Esophagus squamous epithelium (tissue), 5 donors: ENCODE measurements around the gene DPYSL4. TPM values are rescaled to one million over a fixed set of nuclear protein-coding genes. Genes with fewer than 3 reads are reported as not detected.

Source experiments
- DNase-seq: peaks from one replicate; lab custom pipeline; 2025; lab: John Stamatoyannopoulos, UW
- H3K27ac ChIP-seq, 4 donors: fragments of 200-600 bp; sonication (generic); one replicate each; pipeline ENCODE4 v1.5.1; 2016 to 2019; ENCODE audit warnings: mild to moderate bottlenecking in 1 of 4
- H3K27me3 ChIP-seq, 4 donors: fragments of 200-600 bp; sonication (generic); 1 replicate in 3 of 4; 2 replicates in 1 of 4; pipeline versions ENCODE4 v1.5.1 to v1.6.0; 2017 to 2021; ENCODE audit warnings: antibody characterized with exemption in 1 of 4
- H3K36me3 ChIP-seq, 3 donors: fragments of 200-600 bp; sonication (generic); one replicate each; pipeline ENCODE4 v1.5.1; 2016 to 2019
- H3K4me1 ChIP-seq, 3 donors: fragments of 200-600 bp; sonication (generic); one replicate each; pipeline ENCODE4 v1.5.1; 2017 to 2019
- H3K4me3 ChIP-seq, 4 donors: fragments of 200-600 bp; sonication (generic); 1 replicate in 3 of 4; 2 replicates in 1 of 4; pipeline ENCODE4 v1.5.1; 2016 to 2019; ENCODE audit warnings: mild to moderate bottlenecking in 2 of 4, moderate library complexity in 1 of 4
- H3K9me3 ChIP-seq, 3 donors: fragments of 200-600 bp; sonication (generic); one replicate each; pipeline ENCODE4 v1.5.1; 2016 to 2019
- CTCF ChIP-seq, 6 experiments: fragments of 450-650 bp in 4 of 6; fragments of 200-600 bp in 2 of 6; sonication (generic) in 2 of 6; IDR thresholded peaks; one replicate each; pipeline ENCODE4 v1.5.1; 2016 to 2019; ENCODE audit warnings: antibody characterized with exemption in 6 of 6, mild to moderate bottlenecking in 4 of 6, moderate library complexity in 4 of 6
- POLR2A ChIP-seq, 4 donors: fragments of 450-650 bp; IDR thresholded peaks; one replicate each; pipeline ENCODE4 v1.6.1; 2017; ENCODE audit warnings: antibody characterized with exemption in 4 of 4, mild to moderate bottlenecking in 4 of 4, moderate library complexity in 3 of 4
- WGBS, 2 donors: methylation state at CpG; one replicate each; pipeline ENCODE4 v1.1.5; 2018; 5-methylcytosine and 5-hydroxymethylcytosine counted together
- intact Hi-C: fragments of 100-400 bp; cut with DNase I; formaldehyde crosslinking; loops from one replicate; pipeline ENCODE4 v1.15.0; 2022
- total RNA-seq, 4 donors: library from RNA; depleted of rRNA; stranded (reverse); fragments of >200 nt; gene quantifications; one replicate each; pipeline ENCODE4 v1.1.0, GENCODE V29; 2016
- donor health status: DM: yes; HTN: yes; CAD: no.

Gene DPYSL4
- total RNA-seq, 4 donors from 2014 or later, result 0.95 to 1.6 TPM; not detected in 2

DNA sequence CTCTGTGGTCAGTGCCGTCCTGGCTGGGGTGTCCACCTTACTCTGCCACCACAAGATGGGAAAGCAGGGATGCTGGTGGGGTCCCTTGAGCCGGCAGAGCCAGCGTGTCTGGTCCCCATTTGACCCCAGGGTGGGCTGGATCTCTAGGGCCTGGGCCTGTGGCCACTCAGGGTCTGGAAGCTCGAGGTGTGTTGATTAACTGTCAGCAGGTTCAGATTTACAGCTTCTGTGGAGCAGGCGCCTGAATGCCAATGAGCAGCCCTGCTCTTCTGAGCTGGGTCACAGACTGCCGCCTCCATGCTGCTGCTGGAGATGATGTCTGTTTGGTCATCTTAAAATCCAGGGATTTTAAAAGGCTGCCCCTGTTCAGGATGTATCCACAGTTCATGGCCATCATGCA is 11.3 kb upstream of the DPYSL4 start:
- no peak for TF ChIP-seq CTCF (IDR thresholded peaks at IDR 0.05)
- no peak for TF ChIP-seq POLR2A (IDR thresholded peaks at IDR 0.05)
- no peak for DNase-seq
- 47 to 65% methylated on average over 4 to 5 of the region's 6 CpGs for WGBS, 2 donors
- peaks cover 0 to 10% (median 0%) of the 10 kb centered on the region in 3 donors for H3K4me1 ChIP-seq
- peaks cover 0 to 77% (median 0%) of the 10 kb centered on the region in 4 donors for H3K27me3 ChIP-seq
- H3K4me3 ChIP-seq, result no peak overlapping the region
- no peaks in the 10 kb centered on the region for H3K9me3 ChIP-seq
- H3K27ac ChIP-seq, result no peak overlapping the region
- no peaks in the 10 kb centered on the region for H3K36me3 ChIP-seq
- intact Hi-C loops, result no loop called here

GRCh38 chr10:132175907-132176581 is 10.7 kb upstream of the DPYSL4 start:
- H3K27me3 ChIP-seq, result peaks cover 0 to 74% (median 0%) of the 10 kb centered on the region in 4 donors
- H3K9me3 ChIP-seq, result no peaks in the 10 kb centered on the region

DNA sequence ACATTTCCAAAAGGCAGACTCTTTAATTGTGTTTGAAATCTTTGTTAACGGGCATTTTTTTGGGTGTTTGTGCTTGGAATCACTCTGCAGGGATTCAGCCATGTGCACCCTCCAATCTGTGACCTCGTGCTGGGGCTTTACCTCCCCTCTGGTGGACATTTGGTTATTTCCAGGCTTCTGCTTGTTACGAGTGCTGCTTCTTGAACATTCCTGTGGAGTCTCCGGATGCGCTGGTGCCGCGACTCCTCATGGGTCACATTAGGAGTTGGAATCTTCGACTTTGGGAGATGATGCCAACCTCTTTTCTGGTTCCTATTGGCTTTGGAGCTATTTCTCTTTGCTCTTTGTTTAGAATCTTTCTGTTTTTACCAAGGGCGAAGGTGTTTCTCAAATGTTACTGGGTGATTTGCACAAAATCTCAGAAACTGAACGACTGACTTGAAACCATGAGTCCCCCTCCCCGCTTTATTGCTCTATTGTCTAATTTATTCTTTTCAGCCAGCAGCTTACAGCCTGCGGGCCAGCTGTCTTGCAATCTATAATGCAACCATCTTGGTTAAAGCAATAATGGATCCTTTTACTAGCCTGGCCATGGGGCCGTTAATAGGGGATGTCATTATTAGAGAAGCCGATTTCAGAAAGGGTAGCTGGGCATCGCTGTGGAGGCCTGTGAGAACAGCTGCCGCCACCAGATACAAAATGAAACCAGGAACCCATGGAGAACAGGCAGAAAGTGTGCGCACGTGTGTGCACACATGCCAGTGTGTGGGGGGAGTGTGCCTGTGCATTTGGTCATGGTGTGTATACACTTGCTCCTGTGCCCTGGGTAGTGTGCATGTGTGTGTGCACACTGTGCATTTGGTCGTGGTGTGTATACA is 9.9 kb upstream of the DPYSL4 start:
- H3K27me3 ChIP-seq, result peaks cover 0 to 80% (median 0%) of the 10 kb centered on the region in 4 donors
- H3K27ac ChIP-seq, result no peak overlapping the region
- H3K4me1 ChIP-seq, result peaks cover 0 to 10% (median 0%) of the 10 kb centered on the region in 3 donors
- TF ChIP-seq POLR2A (IDR thresholded peaks at IDR 0.05) (no peak), CTCF (IDR thresholded peaks at IDR 0.05) (no peak)
- intact Hi-C loops, result no loop called here
- no peaks in the 10 kb centered on the region for H3K9me3 ChIP-seq
- no peak overlapping the region for H3K4me3 ChIP-seq
- WGBS, 2 donors, result 58 to 59% methylated on average over 15 to 18 of the region's 19 CpGs
- no peaks in the 10 kb centered on the region for H3K36me3 ChIP-seq
- no peak for DNase-seq

More at GRCh38 chr10:132175907-132176581, 10.7 kb upstream of the DPYSL4 start:
- no peak for DNase-seq
- intact Hi-C loops, result no loop called here
- peaks cover 0 to 10% (median 0%) of the 10 kb centered on the region in 3 donors for H3K4me1 ChIP-seq
- H3K4me3 ChIP-seq, result no peak overlapping the region
- TF ChIP-seq CTCF (IDR thresholded peaks at IDR 0.05) (no peak), POLR2A (IDR thresholded peaks at IDR 0.05) (no peak)
- no peaks in the 10 kb centered on the region for H3K36me3 ChIP-seq
- H3K27ac ChIP-seq, result no peak overlapping the region
- WGBS, 2 donors, result 8 to 9% methylated on average over 8 of the region's 16 CpGs

DNA sequence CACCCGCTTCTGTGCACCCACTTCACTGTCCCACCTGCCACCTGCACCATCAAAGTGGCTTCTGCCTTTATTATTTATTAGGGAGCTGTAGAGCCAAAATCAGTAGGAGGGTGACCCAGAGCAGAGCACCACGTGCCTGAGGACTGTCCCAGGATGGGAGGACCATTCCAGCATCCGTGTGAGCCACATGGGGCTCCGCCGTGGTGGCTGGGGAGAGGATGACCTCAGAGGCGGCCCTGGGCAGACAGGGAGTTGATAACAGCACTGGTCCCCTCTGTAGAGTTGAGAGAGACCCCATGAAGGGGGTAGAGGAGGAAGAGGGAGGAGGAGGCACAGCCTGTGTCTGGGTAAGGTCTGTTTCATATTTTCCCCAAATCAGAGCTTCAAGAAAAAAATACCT is 8.7 kb upstream of the DPYSL4 start:
- TF ChIP-seq CTCF (IDR thresholded peaks at IDR 0.05) (no peak), POLR2A (IDR thresholded peaks at IDR 0.05) (no peak)
- Histone ChIP-seq H3K27ac (no peak overlapping the region), H3K36me3 (no peaks in the 10 kb centered on the region), H3K4me3 (no peak overlapping the region), H3K9me3 (no peaks in the 10 kb centered on the region), H3K27me3 (peaks cover 0 to 85% (median 0%) of the 10 kb centered on the region in 4 donors), H3K4me1 (peaks cover 0 to 10% (median 0%) of the 10 kb centered on the region in 3 donors)
- intact Hi-C loops, result no loop called here
- 56 to 88% methylated on average over 1 to 5 of the region's 6 CpGs for WGBS, 2 donors
- DNase-seq, result no peak
